Measurements from ENCODE around the gene FBXW11. TPM values are rescaled to one million over a fixed set of nuclear protein-coding genes. Genes with fewer than 3 reads are reported as not detected.

Gene FBXW11
- total RNA-seq, 1 donor from 2014 or later: 62.1 TPM

- H3K9me3 Mint-ChIP-seq: no peaks in the 10 kb centered on the region
- no peaks in the 10 kb centered on the region for H3K27me3 Mint-ChIP-seq (ENCODE audit: low read depth)
- H3K4me1 Mint-ChIP-seq: peaks cover 4% of the 10 kb centered on the region
Observed at GRCh38 chr5:172046593-172046992, 40.2 kb upstream of the FBXW11 start.

GRCh38 chr5:172045315-172045632, 38.8 kb upstream of the FBXW11 start:
- peaks cover 2% of the 10 kb centered on the region for H3K27me3 Mint-ChIP-seq (ENCODE audit: low read depth)

More at GRCh38 chr5:172046593-172046992, 40.2 kb upstream of the FBXW11 start:
- H3K27ac Mint-ChIP-seq: no peak overlapping the region
- no peak for TF ChIP-seq CTCF (IDR thresholded peaks at IDR 0.05; ENCODE audit: unreplicated experiment)
- DNase-seq (ENCODE audit: low spot score in 2 of 2, unreplicated experiment in 2 of 2): no peak
- no peak overlapping the region for H3K4me3 Mint-ChIP-seq
- H3K36me3 Mint-ChIP-seq: peaks cover 5% of the 10 kb centered on the region

GRCh38 chr5:172044631-172045314, 38.3 kb upstream of the FBXW11 start:
- Mint-ChIP-seq H3K4me3 (no peak overlapping the region), H3K9me3 (no peaks in the 10 kb centered on the region), H3K27ac (no peak overlapping the region), H3K36me3 (peaks cover 5% of the 10 kb centered on the region), H3K27me3 (ENCODE audit: low read depth) (peaks cover 2% of the 10 kb centered on the region), H3K4me1 (peaks cover 4% of the 10 kb centered on the region)
- TF ChIP-seq CTCF (IDR thresholded peaks at IDR 0.05; ENCODE audit: unreplicated experiment): no peak
- no peak for DNase-seq (ENCODE audit: low spot score in 2 of 2, unreplicated experiment in 2 of 2)

More at GRCh38 chr5:172045315-172045632, 38.8 kb upstream of the FBXW11 start:
- TF ChIP-seq CTCF (IDR thresholded peaks at IDR 0.05; ENCODE audit: unreplicated experiment): no peak
- peaks cover 5% of the 10 kb centered on the region for H3K36me3 Mint-ChIP-seq
- H3K4me3 Mint-ChIP-seq: no peak overlapping the region
- peaks cover 4% of the 10 kb centered on the region for H3K4me1 Mint-ChIP-seq
- no peak for DNase-seq (ENCODE audit: low spot score in 2 of 2, unreplicated experiment in 2 of 2)
- no peaks in the 10 kb centered on the region for H3K9me3 Mint-ChIP-seq
- no peak overlapping the region for H3K27ac Mint-ChIP-seq

GRCh38 chr5:172043865-172044264, 37.4 kb upstream of the FBXW11 start:
- no peak for TF ChIP-seq CTCF (IDR thresholded peaks at IDR 0.05; ENCODE audit: unreplicated experiment)
- Mint-ChIP-seq H3K4me3 (no peak overlapping the region), H3K27me3 (ENCODE audit: low read depth) (peaks cover 2% of the 10 kb centered on the region), H3K9me3 (no peaks in the 10 kb centered on the region), H3K27ac (no peak overlapping the region), H3K36me3 (peaks cover 2% of the 10 kb centered on the region), H3K4me1 (peaks cover 4% of the 10 kb centered on the region)
- DNase-seq (ENCODE audit: low spot score in 2 of 2, unreplicated experiment in 2 of 2): no peak

GRCh38 chr5:172042183-172042582, 35.7 kb upstream of the FBXW11 start:
- no peak overlapping the region for H3K4me3 Mint-ChIP-seq
- H3K36me3 Mint-ChIP-seq: peaks cover 2% of the 10 kb centered on the region
- no peak for TF ChIP-seq CTCF (IDR thresholded peaks at IDR 0.05; ENCODE audit: unreplicated experiment)
- no peak overlapping the region for H3K27ac Mint-ChIP-seq
- peaks cover 2% of the 10 kb centered on the region for H3K27me3 Mint-ChIP-seq (ENCODE audit: low read depth)
- DNase-seq (ENCODE audit: low spot score in 2 of 2, unreplicated experiment in 2 of 2): no peak
- H3K9me3 Mint-ChIP-seq: peaks cover 13% of the 10 kb centered on the region
- H3K4me1 Mint-ChIP-seq: peaks cover under 1% of the 10 kb centered on the region
